Keratinocyte (primary cell): ENCODE results near the gene ATP5ME. TPM values are rescaled to one million over a fixed set of nuclear protein-coding genes. Genes with fewer than 3 reads are reported as not detected.

Source experiments
- DNase-seq: peaks from one replicate; pipeline ENCODE4 v3.0.0-alpha.2; 2011; ENCODE audit warnings: low read depth, missing footprints, low spot score
- FAIRE-seq: peaks from 2 replicates; lab custom pipeline; 2011; peaks lifted over from hg19 to GRCh38; lab: Jason Lieb, UNC
- H2AFZ ChIP-seq: 2 replicates; pipeline ENCODE4 v1.6.0; 2012; ENCODE audit warnings: low read length, control low read depth, inconsistent platforms; ENCODE audit not compliant: control insufficient read depth
- H3K27ac ChIP-seq: 2 replicates; pipeline ENCODE4 v1.5.1; 2011; ENCODE audit warnings: low read length; ENCODE audit not compliant: control insufficient read depth, insufficient read depth
- H3K27me3 ChIP-seq: 3 replicates; pipeline ENCODE4 v1.6.0; 2011; ENCODE audit warnings: low read length; ENCODE audit not compliant: control insufficient read depth, insufficient read depth; ENCODE audit errors: extremely low read depth
- H3K36me3 ChIP-seq, 2 experiments: 2 replicates in 1 of 2; 3 replicates in 1 of 2; pipeline ENCODE4 v1.5.1; 2011; ENCODE audit warnings: low read length in 2 of 2, mild to moderate bottlenecking in 1 of 2; ENCODE audit not compliant: control insufficient read depth in 2 of 2, insufficient read depth in 2 of 2; ENCODE audit errors: extremely low read depth in 1 of 2
- H3K4me1 ChIP-seq: 3 replicates; pipeline ENCODE4 v1.5.1; 2011; ENCODE audit warnings: low read length; ENCODE audit not compliant: control insufficient read depth, insufficient read depth; ENCODE audit errors: extremely low read depth
- H3K4me2 ChIP-seq: 3 replicates; pipeline ENCODE4 v1.6.0; 2011; ENCODE audit warnings: low read depth, low read length; ENCODE audit not compliant: control insufficient read depth, insufficient read depth; ENCODE audit errors: extremely low read depth
- H3K4me3 ChIP-seq, 3 experiments: fragments of 200-600 bp in 1 of 3; sonication (generic) in 1 of 3; 2 replicates in 2 of 3; 3 replicates in 1 of 3; pipeline ENCODE4 v1.5.1; 2011 to 2016; ENCODE audit warnings: low read length in 3 of 3, mild to moderate bottlenecking in 3 of 3, control low read depth in 2 of 3, inconsistent platforms in 1 of 3, low read depth in 1 of 3, mixed read lengths in 1 of 3, mixed run types in 1 of 3, moderate library complexity in 1 of 3; ENCODE audit not compliant: control insufficient read depth in 2 of 3, insufficient read depth in 2 of 3; ENCODE audit errors: extremely low read depth in 1 of 3
- H3K79me2 ChIP-seq: 2 replicates; pipeline ENCODE4 v1.6.0; 2012; ENCODE audit warnings: low read length; ENCODE audit not compliant: control insufficient read depth, insufficient read depth
- H3K9ac ChIP-seq: 3 replicates; pipeline ENCODE4 v1.6.0; 2011; ENCODE audit warnings: low read length; ENCODE audit not compliant: control insufficient read depth, insufficient read depth; ENCODE audit errors: extremely low read depth
- H3K9me1 ChIP-seq: 3 replicates; pipeline ENCODE4 v1.6.0; 2011; ENCODE audit warnings: low read length; ENCODE audit not compliant: control insufficient read depth, insufficient read depth; ENCODE audit errors: extremely low read depth
- H3K9me3 ChIP-seq: 2 replicates; pipeline ENCODE4 v1.5.1; 2012; ENCODE audit warnings: low read depth, low read length; ENCODE audit not compliant: control insufficient read depth
- H4K20me1 ChIP-seq: 3 replicates; pipeline ENCODE4 v1.6.0; 2011; ENCODE audit warnings: low read length; ENCODE audit not compliant: control insufficient read depth, insufficient read depth; ENCODE audit errors: extremely low read depth
- CTCF ChIP-seq, 3 experiments: IDR thresholded peaks in 1 of 3; conservative IDR thresholded peaks in 1 of 3; optimal IDR thresholded peaks in 1 of 3; 2 replicates in 2 of 3; 3 replicates in 1 of 3; pipeline versions ENCODE3 to v1.5.1; 2011; ENCODE audit warnings: low read length in 3 of 3, mild to moderate bottlenecking in 3 of 3, moderate library complexity in 2 of 3, control low read depth in 1 of 3, inconsistent platforms in 1 of 3; ENCODE audit not compliant: insufficient read depth in 2 of 3; ENCODE audit errors: extremely low read depth in 1 of 3
- EZH2 ChIP-seq: IDR thresholded peaks from one replicate; pipeline ENCODE4 v1.6.1; 2012; ENCODE audit warnings: inconsistent platforms, mild to moderate bottlenecking, low read length, moderate library complexity
- dilution Hi-C: fragments of 300-500 bp; cut with MboI; formaldehyde crosslinking; loops from one replicate; pipeline ENCODE4 v1.7.0; 2020; ENCODE audit warnings: low sequenced_read_pairs; ENCODE audit not compliant: extremely low pct_ligation_motif_present
- polyA plus RNA-seq, 5 experiments: library from polyadenylated mRNA; depleted of rRNA in 3 of 5; stranded (reverse) in 3 of 5; stranded (forward) in 1 of 5; unstranded in 1 of 5; fragments of >200 nt; gene quantifications; 1 replicate in 1 of 5; 2 replicates in 3 of 5; 3 replicates in 1 of 5; pipeline versions ENCODE4 v1.2.1 to v1.2.3, GENCODE V29; 2011 to 2012; ENCODE audit warnings: missing spikeins in 2 of 5, low read depth in 1 of 5, low replicate concordance in 1 of 5

Gene ATP5ME
- polyA plus RNA-seq, 1 donor (not counting 4 experiments of a cell fraction or from before 2014, with no cell fraction given), result 438 TPM

- FAIRE-seq, result no peak
Observed at GRCh38 chr4:704198-704891, 30.3 kb upstream of the ATP5ME start.

GRCh38 chr4:703336-704197, 29.5 kb upstream of the ATP5ME start:
- TF ChIP-seq CTCF (optimal IDR thresholded peaks at IDR 0.05 in 1 of 3, IDR thresholded peaks at IDR 0.05 in 1 of 3, conservative IDR thresholded peaks at IDR 0.05 in 1 of 3; ENCODE audit: extremely low read depth in 1 of 3, insufficient read depth in 2 of 3, low read length in 3 of 3), result no peak
- no peak for TF ChIP-seq EZH2
- DNase-seq, result no peak

More at GRCh38 chr4:704198-704891, 30.3 kb upstream of the ATP5ME start:
- H3K4me2 ChIP-seq, result no peak overlapping the region
- H2AFZ ChIP-seq, result no peak overlapping the region
- H3K9me3 ChIP-seq, result no peaks in the 10 kb centered on the region
- no peak for TF ChIP-seq CTCF (optimal IDR thresholded peaks at IDR 0.05 in 1 of 3, IDR thresholded peaks at IDR 0.05 in 1 of 3, conservative IDR thresholded peaks at IDR 0.05 in 1 of 3; ENCODE audit: extremely low read depth in 1 of 3, insufficient read depth in 2 of 3, low read length in 3 of 3)
- TF ChIP-seq EZH2, result no peak
- H3K9me1 ChIP-seq, result peaks cover 4% of the 10 kb centered on the region
- peaks cover 29% of the 10 kb centered on the region for H3K4me1 ChIP-seq
- H3K9ac ChIP-seq, result no peak overlapping the region
- H4K20me1 ChIP-seq, result no peaks in the 10 kb centered on the region
- no peaks in the 10 kb centered on the region for H3K36me3 ChIP-seq
- DNase-seq, result no peak
- H3K79me2 ChIP-seq, result peaks cover 28% of the 10 kb centered on the region
- no peaks in the 10 kb centered on the region for H3K27me3 ChIP-seq
- no peak overlapping the region for H3K4me3 ChIP-seq
- no peak overlapping the region for H3K27ac ChIP-seq
- dilution Hi-C loops, result no loop called here

More at GRCh38 chr4:703336-704197, 29.5 kb upstream of the ATP5ME start:
- FAIRE-seq, result no peak
- no peaks in the 10 kb centered on the region for H3K9me3 ChIP-seq
- H3K4me2 ChIP-seq, result no peak overlapping the region
- no peaks in the 10 kb centered on the region for H4K20me1 ChIP-seq
- H3K79me2 ChIP-seq, result peaks cover 20% of the 10 kb centered on the region
- H3K9ac ChIP-seq, result no peak overlapping the region
- no peaks in the 10 kb centered on the region for H3K36me3 ChIP-seq
- H2AFZ ChIP-seq, result no peak overlapping the region
- dilution Hi-C loops, result no loop called here
- H3K27ac ChIP-seq, result no peak overlapping the region
- no peak overlapping the region for H3K4me3 ChIP-seq
- peaks cover 27% of the 10 kb centered on the region for H3K4me1 ChIP-seq
- H3K9me1 ChIP-seq, result peaks cover 3% of the 10 kb centered on the region
- H3K27me3 ChIP-seq, result no peaks in the 10 kb centered on the region
